Measurements from ENCODE around the gene STARD13. TPM values are rescaled to one million over a fixed set of nuclear protein-coding genes. Genes with fewer than 3 reads are reported as not detected.
A peak's percentile ranks its signal among the peaks of the same experiment; 100 is the strongest.

The STARD13 gene
- total and polyA plus RNA-seq, 8 donors = 7.8 to 29.4 (median 16.2) TPM

- WGBS, 2 donors = 82 to 85% methylated on average over 4 of the region's 4 CpGs
- intact Hi-C loops (cut with DNase I) = no loop called here
These were observed 11.3 kb downstream of the STARD13 start for GRCh38 chr13:33274264-33274663.

GRCh38 chr13:33272531-33273124 lies 12.9 kb downstream of the STARD13 start:
- no peaks in the 10 kb centered on the region for H3K9me3 ChIP-seq
- ATAC-seq (peak; percentile 80 to 82 (median 80)), DNase-seq (peak in 2 of 6 donors; percentile 41 to 72), FAIRE-seq (peak; percentile 23)
- peak overlapping the region in 1 of 4 donors; percentile 19 for H3K4me3 ChIP-seq
- no peak for TF ChIP-seq CTCF (IDR thresholded peaks at IDR 0.05)
- 8 to 14% methylated on average over 7 of the region's 7 CpGs for WGBS, 2 donors
- no peaks in the 10 kb centered on the region for H3K27me3 ChIP-seq
- H3K4me1 ChIP-seq = peaks cover 30 to 67% (median 54%) of the 10 kb centered on the region in 3 donors
- intact Hi-C loops (cut with DNase I) = no loop called here
- H3K27ac ChIP-seq = peak overlapping the region in 2 of 4 donors; percentile 72 to 82
- no peaks in the 10 kb centered on the region for H3K36me3 ChIP-seq

More at GRCh38 chr13:33274264-33274663, 11.3 kb downstream of the STARD13 start:
- ATAC-seq (no peak), DNase-seq (no peak), FAIRE-seq (no peak)
- Histone ChIP-seq H3K4me1 (peaks cover 34 to 56% (median 48%) of the 10 kb centered on the region in 3 donors), H3K9me3 (no peaks in the 10 kb centered on the region), H3K36me3 (no peaks in the 10 kb centered on the region), H3K4me3 (no peak overlapping the region), H3K27ac (peak overlapping the region in 1 of 4 donors; percentile 72), H3K27me3 (no peaks in the 10 kb centered on the region)
- TF ChIP-seq CTCF (IDR thresholded peaks at IDR 0.05) = no peak

- Histone ChIP-seq H3K9me3 (no peaks in the 10 kb centered on the region), H3K27ac (peak overlapping the region in 3 of 4 donors; percentile 28 to 82 (median 72)), H3K4me1 (peaks cover 28 to 72% (median 56%) of the 10 kb centered on the region in 3 donors), H3K27me3 (no peaks in the 10 kb centered on the region), H3K4me3 (no peak overlapping the region), H3K36me3 (no peaks in the 10 kb centered on the region)
- no peak for DNase-seq
- ATAC-seq = no peak
- WGBS, 2 donors = 23 to 26% methylated on average over 4 of the region's 4 CpGs
- no peak for FAIRE-seq
- intact Hi-C loops (cut with DNase I) = no loop called here
- no peak for TF ChIP-seq CTCF (IDR thresholded peaks at IDR 0.05)
These were observed 13.8 kb downstream of the STARD13 start for GRCh38 chr13:33271759-33272158.

GRCh38 chr13:33270895-33271538 lies 14.5 kb downstream of the STARD13 start:
- TF ChIP-seq CTCF (IDR thresholded peaks at IDR 0.05) = no peak
- 55 to 57% methylated on average over 3 of the region's 3 CpGs for WGBS, 2 donors
- ATAC-seq = peak in 2 of 4 donors; percentile 3 to 36
- Histone ChIP-seq H3K36me3 (no peaks in the 10 kb centered on the region), H3K27me3 (no peaks in the 10 kb centered on the region), H3K27ac (peak overlapping the region in 3 of 4 donors; percentile 28 to 82 (median 72)), H3K4me3 (no peak overlapping the region), H3K9me3 (no peaks in the 10 kb centered on the region), H3K4me1 (peaks cover 23 to 70% (median 57%) of the 10 kb centered on the region in 3 donors)
- no peak for FAIRE-seq
- intact Hi-C loops (cut with DNase I) = no loop called here
- DNase-seq = no peak

GRCh38 chr13:33265607-33266006 lies 19.9 kb downstream of the STARD13 start:
- H3K4me3 ChIP-seq = no peak overlapping the region
- no peak overlapping the region for H3K27ac ChIP-seq

More at GRCh38 chr13:33265607-33266006, 19.9 kb downstream of the STARD13 start:
- TF ChIP-seq CTCF (IDR thresholded peaks at IDR 0.05) = no peak
- DNase-seq (no peak), FAIRE-seq (no peak), ATAC-seq (no peak)
- Histone ChIP-seq H3K27me3 (no peaks in the 10 kb centered on the region), H3K36me3 (no peaks in the 10 kb centered on the region), H3K9me3 (no peaks in the 10 kb centered on the region), H3K4me1 (peaks cover 4 to 35% (median 26%) of the 10 kb centered on the region in 3 donors)
- intact Hi-C loops (cut with DNase I) = no loop called here
- 89 to 90% methylated on average over 2 of the region's 2 CpGs for WGBS, 2 donors
